Measurements from ENCODE around the gene ANO2. TPM values are rescaled to one million over a fixed set of nuclear protein-coding genes. Genes with fewer than 3 reads are reported as not detected.

Gene ANO2
- total RNA-seq, 1 donor from 2014 or later: not detected

GRCh38 chr12:5556946-5557673, 387.9 kb downstream of the ANO2 start:
- Histone ChIP-seq H3K4me3 (ENCODE audit: low read depth, low read length) (no peak overlapping the region), H3K27me3 (ENCODE audit: control insufficient read depth, insufficient read depth, low read length) (no peaks in the 10 kb centered on the region), H3K36me3 (ENCODE audit: control insufficient read depth, insufficient read depth, low read length) (no peaks in the 10 kb centered on the region)
- TF ChIP-seq CTCF (IDR thresholded peaks at IDR 0.05; ENCODE audit: insufficient read depth, low read length, severe bottlenecking): no peak
- no peak for DNase-seq (ENCODE audit: low read depth)
- FAIRE-seq: no peak

- peak; percentile 33 for DNase-seq (ENCODE audit: low read depth)
- no peak for TF ChIP-seq CTCF (IDR thresholded peaks at IDR 0.05; ENCODE audit: insufficient read depth, low read length, severe bottlenecking)
- H3K27me3 ChIP-seq (ENCODE audit: control insufficient read depth, insufficient read depth, low read length): no peaks in the 10 kb centered on the region
Measured at GRCh38 chr12:5556033-5556614, 388.9 kb downstream of the ANO2 start.

GRCh38 chr12:5554711-5555110, 390.3 kb downstream of the ANO2 start:
- Histone ChIP-seq H3K4me3 (ENCODE audit: low read depth, low read length) (no peak overlapping the region), H3K27me3 (ENCODE audit: control insufficient read depth, insufficient read depth, low read length) (no peaks in the 10 kb centered on the region), H3K36me3 (ENCODE audit: control insufficient read depth, insufficient read depth, low read length) (no peaks in the 10 kb centered on the region)
- no peak for TF ChIP-seq CTCF (IDR thresholded peaks at IDR 0.05; ENCODE audit: insufficient read depth, low read length, severe bottlenecking)
- no peak for DNase-seq (ENCODE audit: low read depth)
- no peak for FAIRE-seq

More at GRCh38 chr12:5556033-5556614, 388.9 kb downstream of the ANO2 start:
- H3K36me3 ChIP-seq (ENCODE audit: control insufficient read depth, insufficient read depth, low read length): no peaks in the 10 kb centered on the region
- no peak for FAIRE-seq
- no peak overlapping the region for H3K4me3 ChIP-seq (ENCODE audit: low read depth, low read length)

GRCh38 chr12:5549011-5549410, 396.0 kb downstream of the ANO2 start:
- no peaks in the 10 kb centered on the region for H3K27me3 ChIP-seq (ENCODE audit: control insufficient read depth, insufficient read depth, low read length)
- no peak overlapping the region for H3K4me3 ChIP-seq (ENCODE audit: low read depth, low read length)
- FAIRE-seq (no peak), DNase-seq (ENCODE audit: low read depth) (no peak)
- no peaks in the 10 kb centered on the region for H3K36me3 ChIP-seq (ENCODE audit: control insufficient read depth, insufficient read depth, low read length)
- no peak for TF ChIP-seq CTCF (IDR thresholded peaks at IDR 0.05; ENCODE audit: insufficient read depth, low read length, severe bottlenecking)

GRCh38 chr12:5548152-5548943, 396.7 kb downstream of the ANO2 start:
- Histone ChIP-seq H3K4me3 (ENCODE audit: low read depth, low read length) (no peak overlapping the region), H3K36me3 (ENCODE audit: control insufficient read depth, insufficient read depth, low read length) (no peaks in the 10 kb centered on the region), H3K27me3 (ENCODE audit: control insufficient read depth, insufficient read depth, low read length) (no peaks in the 10 kb centered on the region)
- no peak for FAIRE-seq
- no peak for DNase-seq (ENCODE audit: low read depth)
- no peak for TF ChIP-seq CTCF (IDR thresholded peaks at IDR 0.05; ENCODE audit: insufficient read depth, low read length, severe bottlenecking)

All from bronchial epithelial cell (primary cell).